GM18505 (cell line): ENCODE data around the gene VAC14.

Source experiments
- ATAC-seq: cut with Tn5 transposase; IDR thresholded peaks from one replicate; pipeline ENCODE4 v1.9.1; 2021; ENCODE audit not compliant: unreplicated experiment
- POLR2A ChIP-seq: IDR thresholded peaks from 4 replicates; pipeline ENCODE4 v1.6.1; 2011; ENCODE audit warnings: borderline replicate concordance; ENCODE audit not compliant: insufficient read depth, insufficient read length; ENCODE audit errors: extremely low read depth

The VAC14 gene

DNA sequence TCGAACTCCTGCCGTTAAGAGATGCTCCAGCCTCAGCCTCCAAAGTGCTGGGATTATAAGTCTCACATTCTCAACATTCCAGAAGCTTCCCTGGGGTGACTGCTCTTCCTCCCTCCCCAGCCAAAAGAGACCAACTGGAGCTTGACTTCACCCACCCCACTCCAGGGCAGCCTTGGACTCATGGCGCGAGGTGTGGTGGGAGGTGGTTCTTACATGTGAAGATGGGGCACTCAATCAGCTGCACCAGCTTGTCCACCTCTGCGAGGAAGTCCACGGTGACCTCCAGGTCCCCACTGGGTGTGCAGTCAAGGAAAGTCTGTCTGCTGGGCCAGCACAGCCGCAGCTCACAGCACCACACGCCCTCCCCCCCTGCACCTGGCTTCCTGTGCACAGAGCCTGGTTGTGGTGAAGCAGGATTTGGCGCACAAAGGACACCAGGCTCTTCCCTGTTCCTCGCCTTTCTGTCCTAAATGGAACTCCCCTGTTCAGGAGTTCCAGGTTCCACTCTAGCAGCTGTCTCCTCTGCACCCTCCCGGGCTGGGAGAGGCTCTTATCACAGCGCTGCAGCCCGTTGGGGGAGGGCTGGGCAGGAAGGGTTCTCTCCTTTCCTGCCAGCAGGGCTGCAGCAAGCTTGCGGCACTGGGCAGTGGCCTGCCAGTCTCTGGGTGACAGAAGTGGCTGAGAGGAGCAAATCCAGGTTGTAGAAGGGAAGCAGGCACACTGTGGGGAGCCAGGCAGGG, 105.5 kb downstream of the VAC14 start:
- ATAC-seq: no peak
- TF ChIP-seq POLR2A: no peak

DNA sequence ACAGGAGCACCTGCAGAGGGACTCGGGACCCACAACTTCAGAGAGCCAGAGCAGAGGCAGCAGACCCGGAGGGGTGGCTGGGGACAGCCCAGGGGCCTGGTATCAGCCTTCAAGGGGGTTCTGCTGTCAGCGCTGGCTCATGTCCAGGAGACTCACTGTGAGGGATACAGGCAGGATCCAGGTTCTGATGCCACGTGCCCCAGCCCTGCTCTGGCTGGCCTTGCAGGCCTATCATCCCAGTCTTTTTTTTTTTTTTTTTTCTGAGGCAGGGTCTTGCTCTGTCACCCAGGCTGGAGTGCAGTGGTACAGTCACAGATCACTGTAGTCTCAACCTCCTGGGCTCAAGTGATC, 106.1 kb downstream of the VAC14 start:
- ATAC-seq: no peak
- TF ChIP-seq POLR2A: no peak

DNA sequence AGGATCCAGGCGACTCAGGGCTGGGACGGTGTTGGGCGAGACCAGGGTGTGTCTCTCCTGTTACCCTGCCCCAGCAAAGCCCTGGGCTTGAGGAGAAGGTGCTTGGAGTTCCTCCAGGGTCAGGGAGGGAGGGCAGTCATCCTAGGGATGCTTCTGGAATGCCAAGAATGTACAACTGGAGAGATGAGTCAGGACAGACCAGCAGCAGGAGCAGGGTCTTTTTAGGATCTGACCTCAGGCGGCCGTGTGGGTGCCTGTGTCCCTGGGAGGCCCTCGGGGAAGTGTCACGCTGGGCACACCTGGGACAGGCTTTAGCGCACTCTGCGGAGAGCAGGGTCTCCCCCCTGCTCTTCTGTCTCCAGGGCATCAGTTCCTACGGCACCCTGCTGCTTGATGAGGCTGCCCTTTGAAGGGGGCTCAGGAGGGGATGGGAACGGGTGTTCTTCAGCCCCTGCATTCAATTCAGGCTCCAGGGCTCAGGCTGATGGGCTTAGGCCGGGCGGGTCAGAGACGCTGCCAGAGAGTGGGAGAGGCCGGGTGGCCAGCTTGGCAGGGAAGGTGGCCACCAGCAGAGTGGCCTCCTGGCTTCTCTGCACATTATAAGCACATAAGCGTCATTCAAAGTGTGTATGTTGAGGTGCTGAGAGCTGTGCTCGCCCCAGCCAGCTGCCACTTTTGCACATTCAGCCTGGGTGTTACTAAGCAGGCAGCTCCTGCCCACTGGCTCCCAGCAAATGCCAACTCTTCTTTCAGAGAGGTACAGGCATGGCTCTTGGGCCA, 106.7 kb downstream of the VAC14 start:
- TF ChIP-seq POLR2A: no peak
- no peak for ATAC-seq

GRCh38 chr16:70692873-70693671, 107.9 kb downstream of the VAC14 start:
- ATAC-seq: no peak
- TF ChIP-seq POLR2A: no peak

- ATAC-seq: no peak
- no peak for TF ChIP-seq POLR2A
Measured at GRCh38 chr16:70692130-70692872, 108.7 kb downstream of the VAC14 start.

DNA sequence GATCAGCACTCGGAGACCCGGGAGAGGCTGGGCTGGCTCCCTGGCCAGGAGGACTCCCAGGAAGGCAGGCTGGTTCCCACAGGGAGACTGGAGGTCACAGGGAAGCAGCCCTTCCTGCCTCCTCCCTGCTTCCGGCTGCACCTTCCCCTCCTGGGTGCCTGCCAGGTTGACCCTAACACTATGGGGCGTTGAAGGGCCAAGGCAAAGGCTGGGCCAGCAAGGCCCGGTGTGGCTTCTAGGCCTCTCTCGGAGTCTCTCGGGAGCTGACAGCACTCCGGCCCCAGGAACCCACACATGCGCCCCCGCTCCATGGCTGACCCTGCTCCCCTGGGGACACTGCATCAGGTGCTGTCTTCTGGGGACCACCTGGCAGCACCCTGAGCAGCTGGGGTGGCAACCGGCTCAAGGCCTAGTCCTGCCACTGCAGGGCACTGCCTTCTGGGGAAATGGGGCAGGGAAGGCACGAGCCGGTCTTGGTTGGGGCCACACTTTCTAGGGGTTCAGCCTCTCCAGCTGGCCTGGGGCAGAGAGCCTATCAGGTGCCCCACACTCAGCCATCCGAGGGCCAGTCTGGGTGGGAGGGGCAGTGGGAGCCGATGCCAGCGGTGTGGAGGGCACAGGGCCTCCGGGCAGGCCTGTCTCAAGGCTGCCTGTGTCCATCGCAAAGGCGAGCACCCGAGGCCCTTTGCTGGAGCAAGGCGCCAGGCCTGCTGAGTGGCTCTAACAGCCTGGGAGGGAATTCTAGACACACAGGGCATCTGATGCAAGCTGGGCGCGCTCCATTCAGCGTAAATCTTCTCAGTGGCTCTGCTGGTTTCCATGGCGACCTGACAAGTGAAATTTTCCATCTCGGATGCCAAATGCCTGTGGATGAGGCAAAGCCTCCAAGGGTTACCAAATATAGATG, 109.5 kb downstream of the VAC14 start:
- no peak for ATAC-seq
- no peak for TF ChIP-seq POLR2A

DNA sequence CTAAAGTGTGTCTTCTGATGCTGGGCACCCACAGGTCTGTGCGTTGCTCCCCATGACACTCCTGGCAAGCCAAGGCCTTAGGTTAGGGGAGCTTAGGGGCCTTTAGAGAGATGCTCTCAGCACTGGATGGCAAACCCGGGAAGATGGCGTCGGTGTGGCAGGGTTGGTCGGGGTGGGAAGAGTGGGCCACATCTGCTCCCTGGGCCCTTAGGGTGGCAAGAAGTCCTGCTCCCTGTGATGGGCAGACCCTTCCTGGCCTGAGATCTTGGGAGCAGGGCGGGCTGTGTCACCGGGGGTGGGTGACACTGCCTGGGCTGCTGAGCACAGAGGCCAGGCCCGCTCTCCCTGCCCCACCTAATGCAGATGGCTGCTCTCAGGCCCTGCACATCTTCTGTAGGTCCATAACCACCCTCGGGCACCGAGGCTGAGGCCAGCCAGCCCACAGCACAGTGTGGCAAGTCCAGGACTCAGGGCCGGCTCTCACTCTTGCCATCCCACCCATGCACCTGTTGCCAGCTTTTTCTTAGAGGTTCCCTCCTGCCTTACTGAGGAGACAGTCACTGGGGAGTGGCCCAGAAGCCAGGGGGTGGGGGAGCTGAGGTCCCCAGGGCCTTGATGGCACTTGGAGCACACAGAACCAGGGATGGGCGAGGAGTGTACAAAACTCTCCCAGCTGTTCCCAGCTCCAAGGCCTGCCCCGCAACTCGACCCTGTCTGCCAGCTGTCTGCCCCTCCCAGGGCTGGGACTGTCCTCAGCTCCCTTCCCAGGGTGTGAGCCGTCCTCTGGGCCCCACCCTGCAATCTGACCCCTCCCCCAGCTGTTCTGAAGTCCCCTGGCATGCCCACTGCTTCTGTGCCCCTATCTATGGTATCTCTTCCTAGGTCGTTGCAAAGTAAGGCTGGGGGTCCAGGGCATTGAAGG, 110.7 kb downstream of the VAC14 start:
- ATAC-seq: no peak
- no peak for TF ChIP-seq POLR2A

DNA sequence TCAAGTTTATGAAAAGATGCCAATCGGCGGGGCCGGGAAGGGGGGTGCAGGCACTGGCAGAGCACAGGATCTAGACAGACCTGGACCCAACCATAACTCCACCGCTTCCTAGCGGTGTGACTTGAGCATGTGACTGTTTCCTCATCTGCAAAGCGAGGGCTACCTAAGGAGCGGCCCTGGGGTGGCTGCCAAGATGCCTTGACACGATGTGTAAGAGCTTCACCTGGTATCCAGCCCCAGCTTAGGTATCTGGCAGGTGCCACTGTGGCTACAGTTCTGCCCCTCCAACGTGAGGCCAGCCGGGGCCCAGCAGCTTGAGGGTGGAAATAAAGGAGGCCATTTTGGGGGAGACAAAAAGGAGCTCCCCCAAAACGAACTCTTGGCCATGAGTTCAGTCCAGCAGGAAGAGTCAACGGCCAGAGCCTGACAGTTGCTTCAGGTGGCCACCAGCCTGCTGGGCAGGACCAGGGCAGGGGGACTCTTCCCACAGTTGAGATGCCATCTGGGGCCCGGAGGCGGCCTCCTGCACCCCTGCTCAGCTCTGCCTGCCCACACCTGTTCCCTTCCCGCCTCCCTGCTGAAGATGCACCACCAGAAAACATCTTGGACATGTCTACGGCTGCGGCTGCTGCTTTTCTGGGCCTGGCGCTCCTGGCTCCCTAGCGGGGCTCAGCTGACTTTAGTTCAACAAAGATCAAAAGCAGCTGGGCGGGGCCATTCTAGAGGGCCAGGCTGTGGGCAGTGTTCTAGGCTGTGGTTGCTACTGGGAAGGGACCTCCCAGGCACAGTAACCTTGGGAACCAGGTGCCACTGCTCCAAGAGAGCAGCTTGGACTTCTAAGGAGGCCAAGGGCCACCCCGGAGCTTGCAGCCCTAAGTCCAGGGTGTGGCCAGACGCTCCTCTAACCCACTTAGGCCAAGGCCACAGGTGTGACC, 111.7 kb downstream of the VAC14 start:
- no peak for ATAC-seq
- TF ChIP-seq POLR2A: no peak

- no peak for ATAC-seq
- TF ChIP-seq POLR2A: no peak
Measured at GRCh38 chr16:70688246-70688742, 112.7 kb downstream of the VAC14 start.

DNA sequence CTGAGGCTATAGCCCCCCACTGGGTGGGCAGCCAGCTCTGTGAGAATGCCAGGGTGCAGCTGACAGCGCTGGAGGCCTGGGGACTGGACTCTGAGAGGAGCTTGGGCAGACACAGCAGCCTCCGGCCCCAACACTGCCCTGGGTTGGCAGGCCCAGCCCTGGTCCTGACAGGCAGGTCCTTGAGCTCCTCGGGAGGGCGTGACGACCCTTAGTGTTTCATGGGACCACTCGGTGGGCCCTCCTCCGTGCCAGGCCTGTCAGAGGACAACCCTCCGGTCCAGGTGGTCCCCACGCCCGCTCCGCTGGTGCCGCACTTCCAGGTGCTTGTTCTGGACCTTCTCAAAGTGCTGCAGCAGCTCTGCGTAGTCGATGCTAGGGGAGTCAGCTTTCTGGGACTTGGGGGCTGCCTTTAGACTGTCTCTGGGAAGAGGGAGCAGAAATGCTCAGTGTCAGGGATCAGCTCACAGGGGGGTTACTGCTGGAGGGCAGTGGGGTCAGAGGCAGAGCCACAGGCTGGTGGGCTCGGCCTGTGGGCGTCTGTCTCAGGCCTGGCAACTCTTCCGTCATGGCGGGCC, 113.2 kb downstream of the VAC14 start:
- no peak for TF ChIP-seq POLR2A
- no peak for ATAC-seq
